A549 (cell line): ENCODE data around the gene BRD8. TPM values are rescaled to one million over a fixed set of nuclear protein-coding genes. Genes with fewer than 3 reads are reported as not detected.

ENCODE experiments used
- ATAC-seq, 2 experiments: fragments of 200-7000 bp in 1 of 2; fragments of >200 bp in 1 of 2; cut with Nextera tagmentation in 1 of 2; cut with Tn5 transposase in 1 of 2; 3 replicates each; pipeline versions ENCODE4 v1.8.0 to v1.9.1; 2018 to 2020; ENCODE audit warnings: mild to moderate bottlenecking in 1 of 2, moderate library complexity in 1 of 2
- CTCF ChIA-PET: fragments of 300-600 bp; sonication (Branson Sonifier 250); formaldehyde crosslinking; extraction: SDS; loops from one replicate; lab custom pipeline; 2021; ENCODE audit warnings: antibody characterized with exemption, inconsistent platforms; lab: Yijun Ruan, JAX
- POLR2A ChIA-PET: fragments of 350-600 bp; formaldehyde crosslinking; extraction: SDS; loops from one replicate; lab custom pipeline; 2021; ENCODE audit warnings: antibody characterized with exemption, inconsistent platforms; lab: Yijun Ruan, JAX
- DNase-seq, 2 experiments: peaks; one replicate each; pipeline versions ENCODE4 v3.0.0 to v3.0.0-alpha.2; 2011 to 2016; ENCODE audit warnings: low read depth in 1 of 2, low spot score in 1 of 2
- FAIRE-seq: peaks from 2 replicates; lab custom pipeline; 2011; peaks lifted over from hg19 to GRCh38; lab: Jason Lieb, UNC
- H3K27ac ChIP-seq, 2 experiments: fragments of >200 bp; sonication (Bioruptor Twin); formaldehyde crosslinking; 3 replicates each; pipeline ENCODE4 v1.5.1; 2016 to 2017
- H3K4me1 ChIP-seq: fragments of >200 bp; sonication (Bioruptor Twin); formaldehyde crosslinking; 3 replicates; pipeline ENCODE4 v1.6.1; 2016
- H3K4me2 ChIP-seq: fragments of >200 bp; sonication (Bioruptor Twin); formaldehyde crosslinking; 3 replicates; pipeline ENCODE4 v1.6.1; 2016
- H3K4me3 ChIP-seq: fragments of >200 bp; sonication (Bioruptor Twin); formaldehyde crosslinking; 3 replicates; pipeline ENCODE4 v1.5.1; 2016
- H3K9me3 ChIP-seq: fragments of >200 bp; sonication (Bioruptor Twin); formaldehyde crosslinking; 3 replicates; pipeline ENCODE4 v1.6.1; 2016
- CBX8 ChIP-seq: fragments of 200-600 bp; sonication (generic); IDR thresholded peaks from 2 replicates; pipeline ENCODE4 v1.6.1; 2016
- CHD2 ChIP-seq: fragments of 150-350 bp; IDR thresholded peaks from 2 replicates; pipeline ENCODE4 v1.6.1; 2014; ENCODE audit warnings: low read length; ENCODE audit not compliant: partially characterized antibody
- HDAC2 ChIP-seq: fragments of 200-600 bp; sonication (generic); IDR thresholded peaks from 2 replicates; pipeline ENCODE4 v1.6.1; 2016
- HEYL ChIP-seq: fragments of 250-450 bp; sonication (Bioruptor Pico); IDR thresholded peaks from 2 replicates; pipeline ENCODE4 v1.8.0; 2021; ENCODE audit warnings: mild to moderate bottlenecking, moderate library complexity
- HOXA7 ChIP-seq: fragments of 250-450 bp; sonication (Bioruptor Pico); IDR thresholded peaks from 2 replicates; pipeline ENCODE4 v1.5.0; 2020; ENCODE audit warnings: mild to moderate bottlenecking, moderate library complexity
- HOXB13 ChIP-seq: fragments of 250-450 bp; sonication (Bioruptor Pico); IDR thresholded peaks from 2 replicates; pipeline ENCODE4 v1.5.0; 2020; ENCODE audit warnings: low read depth, mild to moderate bottlenecking, moderate library complexity
- HOXB5 ChIP-seq: fragments of 250-450 bp; sonication (Bioruptor Pico); IDR thresholded peaks from 2 replicates; pipeline ENCODE4 v1.5.0; 2020; ENCODE audit warnings: mild to moderate bottlenecking, moderate library complexity
- MAZ ChIP-seq: fragments of 150-350 bp; IDR thresholded peaks from 2 replicates; pipeline ENCODE4 v1.6.1; 2014; ENCODE audit warnings: antibody characterized with exemption, low read depth, low read length, borderline replicate concordance
- MYC ChIP-seq: IDR thresholded peaks from 2 replicates; pipeline ENCODE4 v1.6.1; 2012; ENCODE audit warnings: mild to moderate bottlenecking, inconsistent platforms, low read length, improper control_type of control experiment, borderline replicate concordance
- NFE2L2 ChIP-seq: fragments of 150-350 bp; conservative IDR thresholded peaks from 2 replicates; pipeline ENCODE4 v1.6.1; 2014; ENCODE audit warnings: low read length
- RARB ChIP-seq: fragments of 250-450 bp; sonication (Bioruptor Pico); IDR thresholded peaks from 2 replicates; pipeline ENCODE4 v1.8.0; 2021; ENCODE audit warnings: mild to moderate bottlenecking, moderate library complexity
- RNF2 ChIP-seq: fragments of 200-600 bp; sonication (generic); IDR thresholded peaks from 2 replicates; pipeline ENCODE4 v1.6.1; 2016; ENCODE audit warnings: low read depth, mild to moderate bottlenecking, antibody characterized with exemption, moderate library complexity, borderline replicate concordance
- SREBF2 ChIP-seq: fragments of 450-650 bp; IDR thresholded peaks from 2 replicates; pipeline ENCODE4 v1.6.1; 2014; ENCODE audit warnings: mild to moderate bottlenecking, moderate library complexity
- ZC3H11A ChIP-seq: fragments of 450-650 bp; IDR thresholded peaks from 2 replicates; pipeline ENCODE4 v1.6.1; 2014; ENCODE audit warnings: antibody characterized with exemption, mild to moderate bottlenecking
- ZFP36 ChIP-seq: fragments of 450-650 bp; IDR thresholded peaks from 2 replicates; pipeline ENCODE4 v1.6.1; 2014; ENCODE audit warnings: borderline replicate concordance; ENCODE audit not compliant: partially characterized antibody
- ZNF302 ChIP-seq: fragments of 250-450 bp; sonication (Bioruptor Pico); IDR thresholded peaks from 2 replicates; pipeline ENCODE4 v1.9.0; 2021; ENCODE audit warnings: inconsistent platforms, mild to moderate bottlenecking, moderate library complexity
- WGBS: methylation state at CpG from one replicate; pipeline ENCODE4 v1.1.6; 2017; ENCODE audit errors: missing lambda C conversion rate; 5-methylcytosine and 5-hydroxymethylcytosine counted together
- polyA plus RNA-seq, 4 experiments: library from polyadenylated mRNA; depleted of rRNA in 3 of 4; stranded (reverse); fragments of >200 nt; fragmentation: RNase III in 1 of 4; extraction: RNeasy Plus Mini Kit Qiagen cat#74134 plus additional on column Dnase treatment in 1 of 4; gene quantifications; 2 replicates in 3 of 4; 3 replicates in 1 of 4; pipeline ENCODE4 v1.2.3, GENCODE V29; 2011 to 2017
- TF ChIP-seq, protein P1 (sequence below): fragments of 250-450 bp; sonication (Bioruptor Pico); IDR thresholded peaks from 2 replicates; pipeline ENCODE4 v1.5.0; 2020; ENCODE audit warnings: low read depth, mild to moderate bottlenecking, moderate library complexity
- TF ChIP-seq, protein P2 (sequence below): IDR thresholded peaks from 2 replicates; pipeline ENCODE4 v1.6.1; 2012
- TF ChIP-seq, protein P3 (sequence below): fragments of >200 bp; sonication (Bioruptor Twin); formaldehyde crosslinking; IDR thresholded peaks from 2 replicates; pipeline ENCODE4 v1.6.1; 2016
- TF ChIP-seq, protein P4 (sequence below): fragments of 200-600 bp; sonication (generic); IDR thresholded peaks from 2 replicates; pipeline ENCODE4 v1.6.1; 2016; ENCODE audit warnings: antibody characterized with exemption, mild to moderate bottlenecking, moderate library complexity

The BRD8 gene
- polyA plus RNA-seq, 2 of the 4 experiments (the other 2 are of a cell fraction): 65.7 to 85.8 TPM

DNA sequence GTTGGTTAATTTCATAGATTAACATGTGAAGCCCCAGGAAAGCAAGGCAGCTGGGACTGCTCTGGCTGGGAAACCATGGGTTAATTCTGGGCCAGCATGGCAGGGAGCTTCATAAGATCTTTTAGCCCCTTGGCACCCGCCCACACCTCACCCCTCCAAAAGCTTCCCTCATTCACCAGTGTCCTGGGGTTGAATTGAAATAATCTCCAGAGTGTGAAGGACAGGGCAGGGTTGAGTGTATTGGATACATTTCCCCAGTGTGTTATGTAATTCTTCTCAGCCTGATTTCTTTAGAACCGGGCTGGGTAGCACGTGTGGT lies 75.2 kb downstream of the BRD8 start:
- no peaks in the 10 kb centered on the region for H3K9me3 ChIP-seq
- H3K27ac ChIP-seq: no peak overlapping the region
- FAIRE-seq (no peak), ATAC-seq (no peak), DNase-seq (no peak)
- TF ChIP-seq SREBF2: no peak
- no peak for TF ChIP-seq HEYL (CRISPR knock-in tag)
- TF ChIP-seq HOXB5 (CRISPR knock-in tag): no peak
- no peak for TF ChIP-seq NFE2L2
- no peak for TF ChIP-seq ZNF302
- TF ChIP-seq ZFP36: no peak
- no peak for TF ChIP-seq HDAC2
- no peak for TF ChIP-seq MAZ
- TF ChIP-seq RARB (CRISPR knock-in tag): no peak
- no peak for TF ChIP-seq CBX8
- TF ChIP-seq, protein P1, sequence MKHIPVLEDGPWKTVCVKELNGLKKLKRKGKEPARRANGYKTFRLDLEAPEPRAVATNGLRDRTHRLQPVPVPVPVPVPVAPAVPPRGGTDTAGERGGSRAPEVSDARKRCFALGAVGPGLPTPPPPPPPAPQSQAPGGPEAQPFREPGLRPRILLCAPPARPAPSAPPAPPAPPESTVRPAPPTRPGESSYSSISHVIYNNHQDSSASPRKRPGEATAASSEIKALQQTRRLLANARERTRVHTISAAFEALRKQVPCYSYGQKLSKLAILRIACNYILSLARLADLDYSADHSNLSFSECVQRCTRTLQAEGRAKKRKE: no peak
- TF ChIP-seq RNF2: no peak
- TF ChIP-seq, protein P2, sequence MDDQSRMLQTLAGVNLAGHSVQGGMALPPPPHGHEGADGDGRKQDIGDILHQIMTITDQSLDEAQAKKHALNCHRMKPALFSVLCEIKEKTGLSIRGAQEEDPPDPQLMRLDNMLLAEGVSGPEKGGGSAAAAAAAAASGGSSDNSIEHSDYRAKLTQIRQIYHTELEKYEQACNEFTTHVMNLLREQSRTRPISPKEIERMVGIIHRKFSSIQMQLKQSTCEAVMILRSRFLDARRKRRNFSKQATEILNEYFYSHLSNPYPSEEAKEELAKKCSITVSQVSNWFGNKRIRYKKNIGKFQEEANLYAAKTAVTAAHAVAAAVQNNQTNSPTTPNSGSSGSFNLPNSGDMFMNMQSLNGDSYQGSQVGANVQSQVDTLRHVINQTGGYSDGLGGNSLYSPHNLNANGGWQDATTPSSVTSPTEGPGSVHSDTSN: no peak
- TF ChIP-seq, protein P3, sequence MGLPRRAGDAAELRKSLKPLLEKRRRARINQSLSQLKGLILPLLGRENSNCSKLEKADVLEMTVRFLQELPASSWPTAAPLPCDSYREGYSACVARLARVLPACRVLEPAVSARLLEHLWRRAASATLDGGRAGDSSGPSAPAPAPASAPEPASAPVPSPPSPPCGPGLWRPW: no peak
- no peak overlapping the region for H3K4me3 ChIP-seq
- no peak overlapping the region for H3K4me2 ChIP-seq
- ChIA-PET CTCF (interaction anchor here (1.0 to 1.7 kb wide), 5 partner anchors 8 to 360 kb away, joined by 3 to 6 read pairs (median 3); no protein-coding TSS in a partner anchor), POLR2A (no interaction called here)
- H3K4me1 ChIP-seq: no peaks in the 10 kb centered on the region
- WGBS: 12% methylated on average over 3 of the region's 3 CpGs

DNA sequence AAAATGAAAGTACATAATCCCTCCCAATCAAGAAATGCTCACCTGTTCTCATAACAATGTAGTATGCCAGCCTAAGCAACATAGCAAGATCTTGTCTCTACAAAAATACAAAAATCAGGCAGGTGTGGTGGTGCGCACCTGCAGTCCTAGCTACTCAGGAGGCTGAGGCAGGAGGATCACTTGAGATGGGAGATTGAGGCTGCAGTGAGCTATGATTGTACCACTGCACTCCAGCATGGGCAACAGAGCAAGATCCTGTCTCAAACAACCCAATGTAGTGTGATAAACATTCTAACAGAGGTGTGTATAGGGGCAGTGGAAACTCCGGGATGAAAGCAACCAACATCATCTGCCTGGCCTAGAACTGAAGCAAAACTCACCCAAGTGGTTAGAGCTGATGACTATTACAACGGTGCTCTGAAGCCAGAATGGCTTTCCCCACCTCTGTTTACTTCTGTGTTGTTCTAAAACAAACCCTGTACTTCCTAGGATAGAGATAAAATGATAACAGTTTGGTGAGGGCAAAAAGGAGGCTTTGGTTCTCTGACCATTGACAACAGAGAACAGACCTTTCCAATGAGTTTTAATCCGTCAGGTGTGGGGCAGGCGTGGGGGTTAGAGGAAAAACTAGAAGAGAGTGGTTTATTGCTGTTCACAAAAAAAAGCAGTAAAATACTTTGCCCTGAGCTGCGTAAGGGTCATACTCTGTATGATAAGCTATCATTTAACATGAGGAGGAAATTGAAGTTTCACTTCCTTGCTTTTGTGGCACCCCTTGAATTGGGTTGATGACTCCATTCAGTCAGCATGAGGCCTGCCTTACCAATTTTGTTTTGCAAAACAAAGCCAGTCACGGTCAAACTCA lies 75.7 kb downstream of the BRD8 start:
- DNase-seq: no peak
- 66% methylated on average over 7 of the region's 7 CpGs for WGBS
- POLR2A ChIA-PET: interaction anchor here (0.6 kb wide), 1 partner anchor 24 kb away, joined by 12 read pairs; no protein-coding TSS in a partner anchor
- Histone ChIP-seq H3K27ac (no peak overlapping the region), H3K4me1 (no peaks in the 10 kb centered on the region)
- no peak for TF ChIP-seq HOXB13
- TF ChIP-seq HOXA7 (CRISPR knock-in tag): no peak
- TF ChIP-seq CHD2: no peak
- TF ChIP-seq ZC3H11A: no peak
- TF ChIP-seq HEYL (CRISPR knock-in tag): no peak
- no peak for TF ChIP-seq MYC
- TF ChIP-seq, protein P4, sequence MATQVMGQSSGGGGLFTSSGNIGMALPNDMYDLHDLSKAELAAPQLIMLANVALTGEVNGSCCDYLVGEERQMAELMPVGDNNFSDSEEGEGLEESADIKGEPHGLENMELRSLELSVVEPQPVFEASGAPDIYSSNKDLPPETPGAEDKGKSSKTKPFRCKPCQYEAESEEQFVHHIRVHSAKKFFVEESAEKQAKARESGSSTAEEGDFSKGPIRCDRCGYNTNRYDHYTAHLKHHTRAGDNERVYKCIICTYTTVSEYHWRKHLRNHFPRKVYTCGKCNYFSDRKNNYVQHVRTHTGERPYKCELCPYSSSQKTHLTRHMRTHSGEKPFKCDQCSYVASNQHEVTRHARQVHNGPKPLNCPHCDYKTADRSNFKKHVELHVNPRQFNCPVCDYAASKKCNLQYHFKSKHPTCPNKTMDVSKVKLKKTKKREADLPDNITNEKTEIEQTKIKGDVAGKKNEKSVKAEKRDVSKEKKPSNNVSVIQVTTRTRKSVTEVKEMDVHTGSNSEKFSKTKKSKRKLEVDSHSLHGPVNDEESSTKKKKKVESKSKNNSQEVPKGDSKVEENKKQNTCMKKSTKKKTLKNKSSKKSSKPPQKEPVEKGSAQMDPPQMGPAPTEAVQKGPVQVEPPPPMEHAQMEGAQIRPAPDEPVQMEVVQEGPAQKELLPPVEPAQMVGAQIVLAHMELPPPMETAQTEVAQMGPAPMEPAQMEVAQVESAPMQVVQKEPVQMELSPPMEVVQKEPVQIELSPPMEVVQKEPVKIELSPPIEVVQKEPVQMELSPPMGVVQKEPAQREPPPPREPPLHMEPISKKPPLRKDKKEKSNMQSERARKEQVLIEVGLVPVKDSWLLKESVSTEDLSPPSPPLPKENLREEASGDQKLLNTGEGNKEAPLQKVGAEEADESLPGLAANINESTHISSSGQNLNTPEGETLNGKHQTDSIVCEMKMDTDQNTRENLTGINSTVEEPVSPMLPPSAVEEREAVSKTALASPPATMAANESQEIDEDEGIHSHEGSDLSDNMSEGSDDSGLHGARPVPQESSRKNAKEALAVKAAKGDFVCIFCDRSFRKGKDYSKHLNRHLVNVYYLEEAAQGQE: no peak
- TF ChIP-seq, all 56 proteins: peak for 0
- CTCF ChIA-PET: interaction anchor here (0.5 to 1.7 kb wide), 5 partner anchors 33 to 477 kb away, joined by 3 to 6 read pairs (median 3); no protein-coding TSS in a partner anchor
- Histone ChIP-seq H3K4me3 (no peak overlapping the region), H3K4me2 (no peak overlapping the region), H3K9me3 (no peaks in the 10 kb centered on the region)
- FAIRE-seq (no peak), ATAC-seq (no peak; a peak in 2 of 6 replicates)
